AML-193 (cell line): Measurements from ENCODE around the gene HOXB3.

Experiments
- DNase-seq, 2 experiments: peaks; one replicate each; lab custom pipeline; 2025; lab: John Stamatoyannopoulos, UW

HOXB3 gene

DNA sequence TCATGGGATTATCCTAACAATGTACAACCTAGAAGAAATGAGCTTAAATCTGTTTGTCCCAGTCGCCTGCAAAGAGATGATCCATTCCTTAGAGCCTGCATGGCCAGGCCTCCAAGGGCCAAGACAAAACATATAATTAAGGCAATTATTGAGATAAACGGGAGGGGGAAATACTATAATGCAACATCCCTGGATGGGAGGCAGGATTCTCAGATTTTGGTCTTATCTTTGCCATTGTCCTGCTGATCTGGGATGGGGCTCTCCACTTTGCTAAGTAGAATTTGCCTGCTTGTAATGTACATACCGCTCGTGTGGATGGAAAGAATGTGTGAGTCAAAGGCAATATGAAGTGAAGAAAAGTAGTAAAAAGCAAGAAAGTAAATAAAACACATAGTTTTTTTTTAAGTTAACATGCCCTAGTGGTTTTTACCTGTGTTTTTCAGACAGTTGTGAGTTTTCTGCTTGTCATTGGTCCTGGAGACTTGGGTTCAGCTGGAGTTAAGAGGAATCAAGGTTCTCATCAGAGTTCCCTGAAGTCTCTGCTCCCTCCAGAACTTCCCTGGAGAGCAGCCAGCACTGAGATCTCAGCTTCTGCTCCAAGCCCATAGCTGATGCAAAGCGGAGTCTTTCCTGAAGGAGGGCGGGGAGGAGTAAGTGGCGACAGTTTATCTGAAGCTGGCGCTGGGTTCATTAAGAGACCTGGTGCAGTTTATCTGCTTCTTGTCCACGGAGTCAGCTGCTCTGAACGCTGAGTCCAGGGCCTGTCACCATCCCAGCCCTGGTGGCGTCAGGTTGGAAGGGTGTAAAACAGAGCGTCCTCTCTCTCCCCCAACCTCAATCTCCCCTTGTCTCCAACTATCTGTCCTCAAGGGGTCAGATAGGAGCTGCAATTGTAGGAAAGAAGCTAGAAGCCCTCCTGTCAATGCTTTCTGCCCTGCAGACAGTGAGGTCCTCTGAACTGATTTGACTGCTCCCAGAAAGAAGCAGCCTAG is 89.3 kb downstream of the HOXB3 start:
- no peak for DNase-seq

DNA sequence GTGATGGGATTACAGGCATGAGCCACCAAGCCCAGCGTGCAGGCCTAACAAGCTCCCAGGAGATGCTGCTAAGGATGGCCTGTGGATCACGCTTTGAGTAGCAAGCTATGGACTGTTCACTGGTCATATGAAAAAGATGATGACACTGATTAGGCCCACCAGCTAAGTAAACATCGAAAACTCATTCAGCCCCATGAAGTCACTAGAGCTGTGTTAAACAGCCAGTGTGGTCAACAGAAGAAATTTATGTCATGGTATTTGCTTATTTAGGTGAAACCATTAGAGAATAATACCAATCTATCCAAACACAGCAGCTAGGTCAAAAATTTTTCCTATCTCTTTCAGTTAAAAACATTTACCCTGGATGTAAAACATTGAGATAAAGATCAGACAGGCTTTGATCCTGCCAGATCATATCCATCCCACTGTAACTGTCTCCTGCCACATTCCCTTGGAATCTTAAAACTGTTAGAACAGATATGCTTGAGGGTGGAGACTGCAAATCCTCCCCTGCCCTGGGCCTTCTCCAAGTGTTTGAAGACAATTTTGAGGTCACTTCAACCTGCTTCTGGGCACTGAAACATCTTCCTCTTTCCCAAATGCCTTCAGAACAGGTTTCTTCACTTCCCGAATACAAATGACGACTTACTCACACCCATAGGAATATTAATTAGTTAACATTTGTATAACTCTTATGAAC is 90.2 kb downstream of the HOXB3 start:
- no peak for DNase-seq

GRCh38 chr17:48499248-48499647 is 90.8 kb downstream of the HOXB3 start:
- DNase-seq: no peak
